NCI-H2029 (cell line): ENCODE measurements around the gene SLC44A2.

ENCODE experiments used
- DNase-seq: peaks from one replicate; lab custom pipeline; 2025; lab: John Stamatoyannopoulos, UW

SLC44A2 gene

GRCh38 chr19:10615429-10616023, 9.8 kb upstream of the SLC44A2 start:
- no peak for DNase-seq

DNA sequence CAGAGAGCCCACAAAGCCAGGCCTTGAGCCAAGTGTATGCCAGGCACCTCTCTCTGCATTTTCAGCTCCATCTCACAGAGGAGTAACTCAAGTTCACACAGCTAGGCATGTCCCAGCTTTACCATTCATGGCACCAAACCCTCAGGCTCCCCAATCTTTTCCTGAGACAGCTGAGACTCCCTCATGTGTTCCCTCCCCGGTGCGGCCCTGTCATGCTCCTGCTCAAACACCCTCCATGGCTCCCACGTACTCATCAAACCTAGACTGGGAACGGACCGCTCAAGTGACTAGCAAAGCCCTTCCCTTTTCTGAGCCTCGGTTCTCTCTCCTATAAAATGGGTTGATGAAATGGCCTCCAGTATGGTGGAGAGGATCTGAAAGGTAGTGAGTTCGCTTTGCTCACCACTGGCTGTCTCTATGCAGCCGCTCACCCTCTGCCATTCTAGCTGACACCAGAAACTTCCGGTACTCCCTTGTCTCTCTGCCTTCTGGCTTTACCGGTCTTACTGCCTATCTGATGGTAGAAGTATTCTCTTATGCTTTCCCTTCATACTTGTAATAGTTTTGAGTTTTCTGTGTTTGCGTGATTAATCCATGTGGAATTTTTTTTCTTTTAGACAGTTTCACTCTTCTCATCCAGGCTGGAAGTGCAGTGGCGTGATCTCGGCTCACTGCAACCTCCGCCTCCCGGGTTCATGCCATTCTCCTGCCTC, 7.8 kb upstream of the SLC44A2 start:
- no peak for DNase-seq

- no peak for DNase-seq
Measured at GRCh38 chr19:10618846-10619245, 6.5 kb upstream of the SLC44A2 start.

DNA sequence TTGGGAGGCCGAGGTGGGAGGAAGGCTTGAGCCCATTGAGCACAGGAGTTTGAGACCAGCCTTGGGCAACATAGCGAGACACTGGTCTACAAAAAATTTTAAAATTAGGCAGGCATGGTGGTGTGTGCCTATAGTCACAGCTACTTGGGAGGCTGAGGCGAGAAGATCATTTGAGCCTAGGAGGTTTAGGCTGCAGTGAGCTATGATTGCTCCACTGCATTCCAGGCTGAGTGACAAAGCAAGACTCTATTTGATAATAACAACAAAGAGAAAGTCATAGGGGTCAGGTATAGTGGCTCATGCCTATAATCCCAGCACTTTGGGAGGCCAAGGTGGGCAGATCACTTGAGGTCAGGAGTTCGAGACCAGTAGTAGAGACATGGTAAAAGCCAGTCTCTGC, 4.6 kb upstream of the SLC44A2 start:
- DNase-seq, result no peak

DNA sequence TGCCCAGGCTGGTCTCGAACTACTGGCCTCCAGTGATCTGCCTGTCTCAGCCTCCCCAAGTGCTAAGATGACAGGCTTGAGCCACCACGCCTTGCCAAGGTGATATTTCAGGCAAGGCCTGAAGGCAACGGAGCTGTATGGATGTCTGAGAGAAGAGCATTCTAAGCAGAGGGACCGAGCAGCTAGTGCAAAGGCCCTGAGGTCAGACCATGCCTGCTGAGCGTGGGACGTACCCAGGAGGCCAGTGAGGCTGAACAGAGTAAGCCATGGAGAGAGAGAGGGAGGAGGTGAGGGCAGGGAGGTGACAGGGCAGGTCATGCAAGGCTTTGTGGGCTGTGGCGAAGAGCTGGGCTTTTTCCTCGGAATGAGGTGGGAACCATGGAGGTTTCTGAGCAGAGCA, 3.4 kb upstream of the SLC44A2 start:
- no peak for DNase-seq

DNA sequence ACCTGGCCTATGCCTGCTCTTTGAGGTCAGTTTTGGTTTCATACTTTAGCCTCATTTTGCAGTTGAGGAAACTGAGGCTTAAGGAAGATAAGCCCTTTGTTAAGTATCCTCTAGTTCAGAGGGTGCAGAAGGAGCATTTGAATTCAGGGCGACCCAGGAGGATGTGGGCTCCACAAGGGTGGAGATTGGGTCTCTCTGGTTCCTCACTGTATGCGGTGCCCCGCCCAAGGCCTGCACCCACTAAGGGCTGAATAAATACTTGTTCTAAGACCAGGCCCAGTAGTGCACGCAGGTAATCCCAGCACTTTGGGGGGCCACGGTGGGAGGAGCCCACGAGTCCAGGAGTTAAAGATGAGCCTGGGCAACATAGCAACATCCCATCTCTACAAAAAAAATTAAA, 768 bp upstream of the SLC44A2 start:
- DNase-seq, result no peak

GRCh38 chr19:10625762-10626138, 397 bp downstream of the SLC44A2 start:
- DNase-seq, result no peak

- no peak for DNase-seq
Measured at GRCh38 chr19:10631874-10632273, 6.5 kb downstream of the SLC44A2 start.

DNA sequence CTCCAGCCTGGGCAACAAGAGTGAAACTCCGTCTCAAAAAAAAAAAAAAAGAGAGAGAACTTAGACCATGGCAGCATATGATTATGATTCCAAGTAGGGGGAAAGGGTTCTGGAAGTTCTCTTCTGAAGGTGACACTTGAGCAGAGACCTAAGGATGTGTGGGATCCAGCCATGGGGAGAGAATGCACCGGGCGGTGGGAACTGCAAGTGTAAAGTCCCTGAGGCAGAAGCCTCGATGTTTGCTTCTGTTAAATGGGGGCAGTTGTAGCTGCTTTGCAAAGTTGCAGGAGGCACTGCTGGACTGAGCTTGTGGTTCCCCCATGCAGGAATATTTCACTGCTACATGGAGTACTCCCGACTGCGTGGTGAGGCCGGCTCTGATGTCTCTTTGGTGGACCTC, 9.1 kb downstream of the SLC44A2 start:
- DNase-seq, result no peak

DNA sequence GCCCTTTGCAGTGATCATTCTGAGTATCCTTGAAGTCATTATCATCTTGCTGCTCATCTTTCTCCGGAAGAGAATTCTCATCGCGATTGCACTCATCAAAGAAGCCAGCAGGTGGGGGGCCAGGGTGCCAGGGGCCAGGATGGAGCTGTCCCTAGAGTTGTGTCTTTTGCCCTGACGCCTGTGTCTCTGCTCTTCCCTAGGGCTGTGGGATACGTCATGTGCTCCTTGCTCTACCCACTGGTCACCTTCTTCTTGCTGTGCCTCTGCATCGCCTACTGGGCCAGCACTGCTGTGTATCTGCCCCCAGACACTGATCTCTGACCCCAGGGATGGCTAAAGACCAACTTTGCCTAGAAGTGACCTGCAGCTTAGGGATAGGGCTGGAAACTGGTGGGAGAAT, 9.6 kb downstream of the SLC44A2 start:
- DNase-seq, result no peak

DNA sequence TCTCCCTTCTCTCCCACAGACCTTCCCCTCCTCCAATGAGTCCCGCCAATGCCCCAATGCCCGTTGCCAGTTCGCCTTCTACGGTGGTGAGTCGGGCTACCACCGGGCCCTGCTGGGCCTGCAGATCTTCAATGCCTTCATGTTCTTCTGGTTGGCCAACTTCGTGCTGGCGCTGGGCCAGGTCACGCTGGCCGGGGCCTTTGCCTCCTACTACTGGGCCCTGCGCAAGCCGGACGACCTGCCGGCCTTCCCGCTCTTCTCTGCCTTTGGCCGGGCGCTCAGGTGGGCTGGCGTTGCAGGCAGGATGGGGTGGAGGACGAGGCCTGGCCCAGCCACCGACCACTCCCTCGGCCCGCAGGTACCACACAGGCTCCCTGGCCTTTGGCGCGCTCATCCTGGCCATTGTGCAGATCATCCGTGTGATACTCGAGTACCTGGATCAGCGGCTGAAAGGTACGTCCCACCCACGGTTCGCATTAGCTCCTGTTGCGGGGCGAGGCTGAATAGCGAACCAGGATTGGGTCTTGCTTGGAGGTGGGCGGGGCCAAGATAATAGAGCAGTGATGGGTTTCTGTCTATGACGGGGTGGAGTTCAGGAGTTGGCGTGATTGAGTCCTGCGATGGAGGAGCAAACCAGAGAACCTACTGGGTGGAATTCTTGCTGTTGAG, 11.1 kb downstream of the SLC44A2 start:
- DNase-seq, result no peak

- DNase-seq, result no peak
Measured at GRCh38 chr19:10637894-10638293, 12.5 kb downstream of the SLC44A2 start.

GRCh38 chr19:10639836-10640235, 14.5 kb downstream of the SLC44A2 start:
- no peak for DNase-seq

DNA sequence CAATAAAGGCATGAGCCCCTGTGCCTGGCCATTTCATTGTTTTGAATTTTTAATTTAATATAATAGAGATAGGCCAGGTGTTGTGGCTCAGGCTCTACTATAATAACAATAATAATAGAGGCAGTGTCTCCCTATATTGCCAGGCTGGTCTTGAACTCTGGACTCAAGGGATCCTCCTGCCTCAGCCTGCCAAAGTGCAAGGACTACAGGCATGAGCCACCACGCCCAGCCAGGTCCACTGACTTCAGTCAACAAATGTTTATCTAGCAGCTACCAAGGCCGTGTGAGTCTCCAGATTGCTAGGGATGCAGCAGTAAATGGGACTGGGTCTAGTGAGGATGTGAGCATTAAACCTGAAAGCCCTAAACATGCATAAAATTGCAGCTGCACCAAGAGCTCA, 15.0 kb downstream of the SLC44A2 start:
- no peak for DNase-seq

DNA sequence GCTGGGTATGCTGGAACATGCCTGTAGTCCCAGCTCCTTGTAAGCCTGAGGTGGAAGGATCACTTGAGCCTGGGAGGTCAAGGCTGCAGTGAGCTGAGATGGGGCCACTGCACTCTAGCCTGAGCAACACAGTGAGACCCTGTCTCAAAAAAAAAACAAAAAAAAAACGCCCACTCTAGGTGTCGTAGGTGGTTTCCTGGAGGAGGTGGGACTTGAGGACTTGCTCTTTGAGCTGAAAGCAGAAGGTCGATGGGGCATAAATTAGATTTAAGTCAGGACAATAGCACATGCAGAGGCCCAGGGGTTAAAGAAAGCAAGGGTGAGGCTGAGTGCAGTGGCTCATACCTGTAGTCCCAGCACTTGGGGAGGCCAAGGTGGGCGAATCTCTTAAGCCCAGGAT, 15.9 kb downstream of the SLC44A2 start:
- no peak for DNase-seq

DNA sequence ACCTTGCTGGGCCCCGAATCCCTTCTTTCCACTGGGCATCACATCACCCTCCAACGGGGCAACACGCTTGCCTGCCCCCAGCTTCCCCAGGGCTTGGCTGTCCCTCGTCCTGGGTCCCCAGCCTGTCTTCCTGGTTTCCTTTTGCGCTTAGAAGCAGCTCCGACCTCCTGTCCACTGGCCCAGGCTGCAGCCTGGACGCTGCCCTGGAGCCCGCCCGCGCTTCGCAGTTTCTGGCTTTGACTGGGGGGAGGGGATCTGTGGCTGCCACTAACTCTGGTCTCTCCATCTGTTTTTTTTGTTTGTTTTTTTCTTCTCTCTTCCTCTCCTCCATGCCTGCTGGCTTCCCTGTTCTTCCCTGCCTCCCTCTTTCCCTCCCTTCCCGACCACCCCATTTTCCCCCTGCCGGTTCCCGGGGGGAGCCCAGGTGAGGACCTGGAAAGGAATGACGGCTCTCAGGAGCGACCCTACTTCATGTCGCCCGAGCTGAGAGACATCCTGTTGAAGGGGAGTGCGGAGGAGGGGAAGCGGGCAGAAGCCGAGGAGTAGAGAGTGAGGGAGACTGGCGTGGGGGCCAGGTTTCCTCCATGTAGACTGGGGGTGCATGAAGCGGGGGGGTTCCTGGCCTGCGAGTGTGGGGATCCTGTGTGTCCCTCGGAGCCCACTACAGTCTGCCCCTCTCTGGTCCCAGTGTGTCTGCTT, 17.3 kb downstream of the SLC44A2 start:
- no peak for DNase-seq

GRCh38 chr19:10643172-10643967, 18.0 kb downstream of the SLC44A2 start:
- DNase-seq, result no peak

GRCh38 chr19:10643968-10644259, 18.6 kb downstream of the SLC44A2 start:
- no peak for DNase-seq

- DNase-seq, result peak; percentile 43
Measured at GRCh38 chr19:10644260-10645007, 19.1 kb downstream of the SLC44A2 start.

DNA sequence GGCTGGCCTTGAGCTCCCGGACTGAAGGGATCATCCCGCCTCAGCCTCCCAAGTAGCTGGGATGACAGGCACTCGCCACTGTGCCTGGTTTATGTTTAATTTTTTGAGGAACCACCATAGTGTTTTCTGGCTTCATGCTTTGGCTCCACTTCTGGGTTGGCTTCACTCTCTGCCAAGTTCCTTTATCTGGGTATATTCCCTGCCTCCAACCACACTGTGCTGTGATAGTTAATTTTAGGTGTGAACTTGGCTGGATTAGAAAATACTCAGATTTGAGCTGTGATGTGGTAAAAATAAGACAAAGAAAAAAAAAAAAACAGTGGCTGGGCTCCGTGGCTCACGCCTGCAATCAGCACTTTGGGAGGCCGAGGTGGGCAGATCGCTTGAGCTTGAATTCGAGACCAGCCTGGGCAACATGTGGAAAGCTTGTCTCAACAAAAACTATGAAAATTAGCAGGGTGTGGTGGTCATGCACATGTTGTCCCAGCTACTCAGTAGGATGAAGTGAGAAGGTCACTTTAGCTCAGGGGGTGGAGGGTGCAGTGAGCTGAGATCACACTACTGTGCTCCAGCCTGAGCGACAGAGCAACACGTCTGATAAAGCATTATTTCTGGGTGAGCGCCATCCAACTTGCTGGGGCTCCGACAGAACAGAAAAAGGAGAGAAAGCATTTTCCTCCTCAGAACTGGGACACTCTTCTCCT, 21.3 kb downstream of the SLC44A2 start:
- no peak for DNase-seq

GRCh38 chr19:10648360-10648759, 23.0 kb downstream of the SLC44A2 start:
- no peak for DNase-seq
